K562 (cell line): ENCODE results near the gene ATAD2B.

Source experiments
- CBX8 ChIP-seq: fragments of 200-600 bp; sonication (generic); IDR thresholded peaks from 2 replicates; pipeline ENCODE4 v1.6.1; 2012; ENCODE audit warnings: borderline replicate concordance, mixed run types, low read depth, mild to moderate bottlenecking, moderate library complexity, mixed read lengths, low read length, control low read depth, inconsistent platforms; ENCODE audit not compliant: poor library complexity, severe bottlenecking; ENCODE audit errors: extremely low read depth
- EGR1 ChIP-seq: fragments of 450-650 bp; conservative IDR thresholded peaks from 2 replicates; pipeline ENCODE4 v1.6.1; 2017; ENCODE audit warnings: mild to moderate bottlenecking
- ESRRA ChIP-seq: fragments of 450-650 bp; IDR thresholded peaks from 2 replicates; pipeline ENCODE4 v1.6.1; 2014; ENCODE audit warnings: low read depth, mild to moderate bottlenecking, moderate library complexity, borderline replicate concordance
- EZH2 ChIP-seq: IDR thresholded peaks from 2 replicates; pipeline ENCODE4 v1.6.1; 2012; ENCODE audit warnings: low read depth, mild to moderate bottlenecking, inconsistent platforms, low read length, borderline replicate concordance
- KLF10 ChIP-seq: fragments of 250-450 bp; sonication (Bioruptor Pico); IDR thresholded peaks from 2 replicates; pipeline ENCODE4 v1.6.1; 2021; ENCODE audit warnings: matching md5 sums
- POLR2A ChIP-seq: fragments of 450-650 bp; conservative IDR thresholded peaks from 2 replicates; pipeline ENCODE4 v1.6.1; 2016
- POLR2H ChIP-seq: IDR thresholded peaks from 2 replicates; pipeline ENCODE4 v1.6.1; 2016; ENCODE audit warnings: missing genetic modification characterization, low read depth, mild to moderate bottlenecking, control low read depth, missing compliant biosample characterization, moderate library complexity
- PTBP1 ChIP-seq: fragments of 200-400 bp; formaldehyde crosslinking; IDR thresholded peaks from 2 replicates; pipeline ENCODE4 v1.6.1; 2017; ENCODE audit warnings: low read depth, low read length
- TF ChIP-seq, protein P1 (sequence below), 3 experiments: IDR thresholded peaks in 2 of 3; conservative IDR thresholded peaks in 1 of 3; 2 replicates each; pipeline ENCODE4 v1.5.1; 2011 to 2012; ENCODE audit warnings: low read length in 3 of 3, mild to moderate bottlenecking in 3 of 3, control low read depth in 2 of 3, improper control_type of control experiment in 1 of 3, inconsistent platforms in 1 of 3, low read depth in 1 of 3, mixed read lengths in 1 of 3, moderate library complexity in 1 of 3; ENCODE audit not compliant: insufficient read depth in 2 of 3

DNA sequence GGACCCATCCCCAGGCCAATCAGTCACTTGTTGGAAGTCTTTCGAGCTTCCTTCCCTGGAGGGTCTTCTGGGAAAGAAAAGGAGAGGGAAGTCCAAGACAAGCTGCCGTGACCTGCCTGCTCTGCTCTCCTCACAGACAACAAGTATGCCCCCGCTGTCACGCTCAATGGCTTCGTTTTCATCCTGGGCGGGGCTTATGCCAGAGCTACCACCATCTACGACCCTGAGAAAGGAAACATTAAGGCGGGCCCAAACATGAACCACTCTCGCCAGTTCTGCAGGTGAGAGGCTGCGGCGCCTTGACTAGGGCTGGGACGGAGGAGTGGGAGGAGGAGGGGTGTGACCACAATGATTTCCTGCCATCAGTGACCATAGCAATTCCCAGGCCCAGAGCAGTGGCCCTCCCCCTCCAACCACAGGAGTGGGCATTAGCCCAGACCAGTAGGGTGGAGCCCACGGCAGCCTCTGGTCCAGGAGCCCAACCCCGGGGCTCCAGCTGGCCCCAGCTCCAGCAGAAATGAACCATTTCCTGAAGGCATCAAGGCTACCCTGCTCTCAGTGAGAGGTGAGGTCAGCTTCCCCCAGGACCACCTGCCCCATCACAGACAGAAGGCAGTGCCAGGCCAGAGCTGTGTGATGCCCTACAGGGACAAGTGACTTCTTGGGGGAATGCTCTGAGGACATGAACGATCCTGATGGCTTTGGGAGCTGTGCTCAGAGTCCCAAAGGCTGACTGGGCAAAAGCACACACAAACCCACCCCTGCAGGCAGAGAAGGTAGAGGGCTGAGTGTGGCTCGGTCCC lies 223.1 kb downstream of the ATAD2B start:
- TF ChIP-seq ESRRA: no peak
- TF ChIP-seq KLF10: no peak
- TF ChIP-seq POLR2A: no peak
- TF ChIP-seq EZH2: no peak
- no peak for TF ChIP-seq CBX8
- TF ChIP-seq, protein P1, sequence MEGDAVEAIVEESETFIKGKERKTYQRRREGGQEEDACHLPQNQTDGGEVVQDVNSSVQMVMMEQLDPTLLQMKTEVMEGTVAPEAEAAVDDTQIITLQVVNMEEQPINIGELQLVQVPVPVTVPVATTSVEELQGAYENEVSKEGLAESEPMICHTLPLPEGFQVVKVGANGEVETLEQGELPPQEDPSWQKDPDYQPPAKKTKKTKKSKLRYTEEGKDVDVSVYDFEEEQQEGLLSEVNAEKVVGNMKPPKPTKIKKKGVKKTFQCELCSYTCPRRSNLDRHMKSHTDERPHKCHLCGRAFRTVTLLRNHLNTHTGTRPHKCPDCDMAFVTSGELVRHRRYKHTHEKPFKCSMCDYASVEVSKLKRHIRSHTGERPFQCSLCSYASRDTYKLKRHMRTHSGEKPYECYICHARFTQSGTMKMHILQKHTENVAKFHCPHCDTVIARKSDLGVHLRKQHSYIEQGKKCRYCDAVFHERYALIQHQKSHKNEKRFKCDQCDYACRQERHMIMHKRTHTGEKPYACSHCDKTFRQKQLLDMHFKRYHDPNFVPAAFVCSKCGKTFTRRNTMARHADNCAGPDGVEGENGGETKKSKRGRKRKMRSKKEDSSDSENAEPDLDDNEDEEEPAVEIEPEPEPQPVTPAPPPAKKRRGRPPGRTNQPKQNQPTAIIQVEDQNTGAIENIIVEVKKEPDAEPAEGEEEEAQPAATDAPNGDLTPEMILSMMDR (IDR thresholded peaks at IDR 0.05 in 2 of 3, conservative IDR thresholded peaks at IDR 0.05 in 1 of 3; ENCODE audit: insufficient read depth in 2 of 3, low read depth in 1 of 3, low read length in 3 of 3): no peak
- no peak for TF ChIP-seq EGR1
- TF ChIP-seq PTBP1: no peak
- no peak for TF ChIP-seq POLR2H (tag)
